ENCODE data around the gene CSGALNACT2.

- TF ChIP-seq CTCF (IDR thresholded peaks at IDR 0.05) (no peak), POLR2A (IDR thresholded peaks at IDR 0.05) (no peak)
These were observed 59.8 kb downstream of the CSGALNACT2 start for GRCh38 chr10:43197834-43198681.

Data from thyroid gland (tissue), 4 donors.